ENCODE data around the gene UNC119. TPM values are rescaled to one million over a fixed set of nuclear protein-coding genes. Genes with fewer than 3 reads are reported as not detected.
A peak's percentile ranks its signal among the peaks of the same experiment; 100 is the strongest.
"Not testable (repeated sequence)": the region's sequence is repeated elsewhere in the genome, so short reads cannot be mapped to it uniquely, and the experiment has no call there.

The UNC119 gene
- total RNA-seq, 5 donors from 2014 or later (not counting 1 experiment from before 2014, with no cell fraction given): 37.7 to 51.7 (median 44.5) TPM

DNA sequence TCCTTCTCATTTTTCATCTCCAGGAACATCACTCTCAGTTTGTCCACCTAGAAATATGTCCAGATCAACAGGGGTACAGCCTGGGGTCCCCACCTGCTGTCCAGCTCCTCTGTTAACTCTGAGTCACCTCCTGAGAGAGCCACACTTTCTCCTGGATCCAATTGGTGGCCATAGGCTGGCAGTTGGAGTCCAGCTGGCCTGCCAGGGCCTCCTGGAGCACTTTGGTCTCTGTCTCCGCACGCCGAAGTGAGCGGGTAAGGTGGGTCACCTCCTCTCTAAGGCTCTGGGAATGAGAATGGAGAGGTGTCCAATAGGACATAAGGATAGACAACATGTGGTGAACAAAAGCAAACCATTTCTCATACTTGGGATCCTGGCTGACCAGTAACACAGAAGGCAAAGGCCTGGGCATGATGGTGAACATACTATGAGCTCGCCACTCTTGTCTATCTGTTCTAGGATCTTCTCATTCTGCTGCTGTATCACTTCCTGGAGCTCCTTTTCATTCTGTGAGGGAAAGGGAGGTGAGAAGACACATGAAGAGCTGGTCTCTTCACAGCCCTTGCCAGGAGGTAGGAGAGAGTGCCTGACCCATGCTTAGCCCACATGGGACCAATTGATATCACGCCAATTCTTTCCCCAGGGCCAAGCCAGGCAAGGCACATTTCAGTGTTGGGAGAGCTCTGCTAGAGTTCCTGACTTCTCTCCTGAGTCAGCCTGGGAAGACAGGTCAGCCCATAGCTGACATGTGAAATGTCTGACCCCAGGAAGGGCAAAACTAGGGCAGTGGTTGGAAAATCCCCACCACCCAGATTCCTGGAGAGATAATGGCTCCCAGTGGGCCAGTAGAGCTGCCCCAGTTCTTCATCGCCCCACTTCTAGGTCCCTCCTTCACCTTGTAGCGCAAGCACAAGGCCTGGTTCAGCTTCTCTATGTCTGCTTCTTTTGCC is 26.1 kb upstream of the UNC119 start:
- POLR2A ChIA-PET: interaction anchor here (0.5 to 0.6 kb wide), 2 partner anchors 41 to 83 kb away, joined by 3 read pairs; partner anchors contain the start of genes SDF2 (in 1 of the 2) and SUPT6H (in 1 of the 2)
- H3K4me3 ChIP-seq (ENCODE audit: control insufficient read depth in 1 of 2, extremely low read depth in 1 of 2, low read length in 1 of 2): no peak overlapping the region
- Mint-ChIP-seq H3K27ac (peak overlapping the region in 1 of 2 donors; percentile 11), H3K9me3 (no peaks in the 10 kb centered on the region), H3K36me3 (peaks cover 4% of the 10 kb centered on the region), H3K4me3 (no peak overlapping the region), H3K27me3 (no peaks in the 10 kb centered on the region), H3K4me1 (peaks cover 16 to 25% (median 22%) of the 10 kb centered on the region in 3 donors)
- CTCF ChIA-PET: interaction anchor here in 1 of 2 donors (0.5 kb wide), 1 partner anchor 714 kb away, joined by 3 read pairs; no protein-coding TSS in a partner anchor
- no peak overlapping the region for H3K27ac ChIP-seq (ENCODE audit: low read length)
- WGBS (ENCODE audit: insufficient coverage): 100% methylated on average over 2 of the region's 8 CpGs
- H3K4me1 ChIP-seq (ENCODE audit: control insufficient read depth in 1 of 2, extremely low read depth in 1 of 2, insufficient read depth in 2 of 2, low read length in 2 of 2): peaks cover 2 to 21% of the 10 kb centered on the region in 2 experiments
- DNase-seq: no peak
- peaks cover 8 to 10% of the 10 kb centered on the region in 2 donors for H3K36me3 ChIP-seq (ENCODE audit: control insufficient read depth in 2 of 2, extremely low read depth in 1 of 2, insufficient read depth in 1 of 2, low read length in 1 of 2)
- no peaks in the 10 kb centered on the region for H3K27me3 ChIP-seq (replicated peaks in 1 of 2; ENCODE audit: control insufficient read depth in 2 of 2, extremely low read depth in 1 of 2, insufficient read depth in 2 of 2, low read length in 1 of 2)
- H3K9me3 ChIP-seq: no peaks in the 10 kb centered on the region
- no peak for ATAC-seq (replicated peaks in 1 of 4)

DNA sequence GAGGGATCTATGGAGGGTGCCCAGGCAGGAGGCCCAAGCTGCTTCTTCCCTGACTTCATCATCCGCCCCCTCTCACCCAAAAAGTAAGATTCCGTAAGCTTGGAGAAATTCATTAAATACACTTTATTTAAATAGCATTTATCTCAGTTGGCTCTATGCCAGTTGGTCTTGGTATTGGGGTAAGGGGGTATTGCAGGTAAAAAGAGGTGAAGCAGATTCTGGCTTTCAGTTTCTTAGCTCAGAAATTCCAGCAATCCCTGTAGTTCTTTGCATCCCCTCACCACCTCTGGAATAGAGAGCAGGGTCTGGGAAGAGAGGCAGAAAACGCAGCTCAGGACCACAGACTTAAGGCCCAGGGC is 25.0 kb upstream of the UNC119 start:
- H3K27ac Mint-ChIP-seq: peak overlapping the region in 1 of 2 donors; percentile 34
- CTCF ChIA-PET: interaction anchor here (0.6 to 1.7 kb wide), 5 partner anchors 19 to 69 kb away, joined by 3 to 9 read pairs (median 4); partner anchors contain the start of gene SPAG5 (in 1 of the 2)

DNA sequence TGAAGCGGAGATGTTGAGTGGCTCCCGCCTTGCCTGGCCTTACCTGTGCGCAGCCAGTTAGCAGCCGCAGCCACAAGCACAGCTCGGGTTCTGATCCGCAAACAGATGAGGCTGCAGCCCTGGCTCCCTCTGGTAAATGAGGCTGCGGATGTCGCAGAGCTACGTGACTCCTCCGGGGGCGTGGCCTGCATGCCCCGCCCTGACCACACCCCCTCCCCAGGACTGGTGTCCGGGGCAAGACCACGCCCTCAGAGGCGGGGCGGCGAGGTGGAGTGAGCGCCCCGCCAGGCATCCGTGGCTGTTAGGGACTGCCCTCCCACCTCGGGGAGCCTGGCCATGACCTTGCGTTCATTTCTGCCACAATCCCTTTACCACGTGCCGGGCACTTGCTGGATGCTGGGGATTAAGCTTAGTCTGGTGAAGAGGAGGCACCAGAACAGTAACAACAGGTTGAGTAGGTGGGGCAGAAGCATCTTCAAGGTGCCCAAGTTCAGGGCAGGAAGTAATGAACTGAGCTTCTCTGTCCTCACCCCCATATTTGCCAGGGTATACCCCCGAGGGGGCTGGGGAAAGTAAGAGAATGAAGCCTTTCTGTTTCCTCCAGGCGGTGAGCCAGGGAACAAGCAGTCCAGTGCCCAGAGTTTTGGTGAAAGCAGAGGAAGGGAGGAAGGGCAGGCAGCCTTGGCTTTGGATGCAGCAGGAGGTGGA is 24.5 kb upstream of the UNC119 start, which contains the start of gene ALDOC:
Gene ALDOC (minus strand): TSS at position 138 of the 708 bp plus-strand sequence. CDS start 1,363 bp downstream, outside the sequence.
- peaks cover 4% of the 10 kb centered on the region for H3K36me3 Mint-ChIP-seq
- ChIA-PET CTCF (interaction anchor here (0.6 to 2.0 kb wide), 8 partner anchors 19 to 567 kb away, joined by 3 to 9 read pairs (median 4); partner anchors contain the start of gene SPAG5 (in 1 of the 2)), POLR2A (interaction anchor here in 1 of 2 donors (0.6 to 1.4 kb wide), 3 partner anchors 23 to 106 kb away, joined by 3 to 15 read pairs (median 3); no protein-coding TSS in a partner anchor)
- Histone ChIP-seq H3K27me3 (replicated peaks in 1 of 2; ENCODE audit: control insufficient read depth in 2 of 2, extremely low read depth in 1 of 2, insufficient read depth in 2 of 2, low read length in 1 of 2) (no peaks in the 10 kb centered on the region), H3K36me3 (ENCODE audit: control insufficient read depth in 2 of 2, extremely low read depth in 1 of 2, insufficient read depth in 1 of 2, low read length in 1 of 2) (peaks cover 8 to 10% of the 10 kb centered on the region in 2 donors), H3K4me1 (ENCODE audit: control insufficient read depth in 1 of 2, extremely low read depth in 1 of 2, insufficient read depth in 2 of 2, low read length in 2 of 2) (peaks cover 8 to 33% of the 10 kb centered on the region in 2 experiments), H3K4me3 (ENCODE audit: control insufficient read depth in 1 of 2, extremely low read depth in 1 of 2, low read length in 1 of 2) (peak within 1 kb of the TSS; percentile 38 to 40), H3K27ac (ENCODE audit: low read length) (peak within 1 kb of the TSS; percentile 54), H3K9me3 (no peaks in the 10 kb centered on the region)
- WGBS (ENCODE audit: insufficient coverage): 7% methylated on average over 16 of the region's 26 CpGs
- ATAC-seq (replicated peaks in 1 of 4): peak; percentile 96 to 99 (median 96)
- H3K27me3 Mint-ChIP-seq: no peaks in the 10 kb centered on the region
- peak within 1 kb of the TSS; percentile 78 to 85 (median 80) for H3K4me3 Mint-ChIP-seq
- H3K27ac Mint-ChIP-seq: peak within 1 kb of the TSS; percentile 87 to 95
- no peaks in the 10 kb centered on the region for H3K9me3 Mint-ChIP-seq
- DNase-seq: peak; percentile 95 to 100 (median 98)
- H3K4me1 Mint-ChIP-seq: peaks cover 29 to 39% (median 38%) of the 10 kb centered on the region in 3 donors

More for the DNA sequence above, 25.0 kb upstream of the UNC119 start:
- H3K27ac ChIP-seq (ENCODE audit: low read length): peak overlapping the region; percentile 54
- peaks cover 8 to 10% of the 10 kb centered on the region in 2 donors for H3K36me3 ChIP-seq (ENCODE audit: control insufficient read depth in 2 of 2, extremely low read depth in 1 of 2, insufficient read depth in 1 of 2, low read length in 1 of 2)
- DNase-seq (no peak), ATAC-seq (replicated peaks in 1 of 4) (no peak)
- H3K36me3 Mint-ChIP-seq: peaks cover 4% of the 10 kb centered on the region
- 100% methylated on average over 1 of the region's 3 CpGs for WGBS (ENCODE audit: insufficient coverage)
- no peaks in the 10 kb centered on the region for H3K9me3 ChIP-seq
- H3K4me3 Mint-ChIP-seq: peak overlapping the region in 1 of 3 donors; percentile 85
- peaks cover 24 to 34% (median 33%) of the 10 kb centered on the region in 3 donors for H3K4me1 Mint-ChIP-seq
- peak overlapping the region in 1 of 2 donors; percentile 40 for H3K4me3 ChIP-seq (ENCODE audit: control insufficient read depth in 1 of 2, extremely low read depth in 1 of 2, low read length in 1 of 2)
- peaks cover 3 to 28% of the 10 kb centered on the region in 2 experiments for H3K4me1 ChIP-seq (ENCODE audit: control insufficient read depth in 1 of 2, extremely low read depth in 1 of 2, insufficient read depth in 2 of 2, low read length in 2 of 2)
- H3K9me3 Mint-ChIP-seq: no peaks in the 10 kb centered on the region
- POLR2A ChIA-PET: interaction anchor here in 1 of 2 donors (1.4 kb wide), 1 partner anchor 22 kb away, joined by 15 read pairs; no protein-coding TSS in a partner anchor
- no peaks in the 10 kb centered on the region for H3K27me3 ChIP-seq (replicated peaks in 1 of 2; ENCODE audit: control insufficient read depth in 2 of 2, extremely low read depth in 1 of 2, insufficient read depth in 2 of 2, low read length in 1 of 2)
- H3K27me3 Mint-ChIP-seq: no peaks in the 10 kb centered on the region

DNA sequence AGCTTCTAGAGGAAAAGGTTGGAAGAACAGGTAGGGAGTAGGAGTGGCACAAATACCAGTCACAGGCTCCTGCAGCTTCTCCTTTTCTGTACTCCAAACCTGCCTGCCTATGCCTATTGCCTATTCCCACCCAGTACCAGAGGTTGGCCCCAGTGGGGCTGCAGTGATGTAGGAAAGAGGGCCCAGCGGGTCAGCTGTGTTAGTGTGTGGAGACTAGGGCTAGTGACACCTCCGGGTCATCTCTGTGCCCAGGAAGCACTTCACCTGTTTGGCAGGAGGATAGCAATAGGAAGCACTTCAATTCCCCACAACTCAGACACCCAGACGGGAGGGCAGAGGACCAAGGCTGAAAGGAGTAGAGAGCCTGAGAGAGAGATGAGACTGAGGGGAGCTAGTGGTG is 23.6 kb upstream of the UNC119 start:
- H3K4me1 ChIP-seq (ENCODE audit: control insufficient read depth in 1 of 2, extremely low read depth in 1 of 2, insufficient read depth in 2 of 2, low read length in 2 of 2): peaks cover 10 to 38% of the 10 kb centered on the region in 2 experiments
- H3K36me3 ChIP-seq (ENCODE audit: control insufficient read depth in 2 of 2, extremely low read depth in 1 of 2, insufficient read depth in 1 of 2, low read length in 1 of 2): peaks cover 8 to 10% of the 10 kb centered on the region in 2 donors
- not testable (repeated sequence) for DNase-seq; H3K9me3 Mint-ChIP-seq; H3K27me3 ChIP-seq (replicated peaks in 1 of 2; ENCODE audit: control insufficient read depth in 2 of 2, extremely low read depth in 1 of 2, insufficient read depth in 2 of 2, low read length in 1 of 2); H3K36me3 Mint-ChIP-seq; H3K27me3 Mint-ChIP-seq; H3K4me3 ChIP-seq (ENCODE audit: control insufficient read depth in 1 of 2, extremely low read depth in 1 of 2, low read length in 1 of 2); H3K9me3 ChIP-seq; ATAC-seq (replicated peaks in 1 of 4); H3K27ac ChIP-seq (ENCODE audit: low read length)
- Mint-ChIP-seq H3K4me1 (peaks cover 34 to 43% (median 41%) of the 10 kb centered on the region in 3 donors), H3K4me3 (peak overlapping the region; percentile 78 to 85 (median 80)), H3K27ac (peak overlapping the region; percentile 87 to 95)
- CTCF ChIA-PET: interaction anchor here in 1 of 2 donors (2.0 kb wide), 1 partner anchor 26 kb away, joined by 6 read pairs; no protein-coding TSS in a partner anchor
- no CpG with 5 or more reads among the region's 3 CpGs for WGBS (ENCODE audit: insufficient coverage)
- POLR2A ChIA-PET: interaction anchor here in 1 of 2 donors (1.1 kb wide), 2 partner anchors 24 to 27 kb away, joined by 3 to 4 read pairs; no protein-coding TSS in a partner anchor

DNA sequence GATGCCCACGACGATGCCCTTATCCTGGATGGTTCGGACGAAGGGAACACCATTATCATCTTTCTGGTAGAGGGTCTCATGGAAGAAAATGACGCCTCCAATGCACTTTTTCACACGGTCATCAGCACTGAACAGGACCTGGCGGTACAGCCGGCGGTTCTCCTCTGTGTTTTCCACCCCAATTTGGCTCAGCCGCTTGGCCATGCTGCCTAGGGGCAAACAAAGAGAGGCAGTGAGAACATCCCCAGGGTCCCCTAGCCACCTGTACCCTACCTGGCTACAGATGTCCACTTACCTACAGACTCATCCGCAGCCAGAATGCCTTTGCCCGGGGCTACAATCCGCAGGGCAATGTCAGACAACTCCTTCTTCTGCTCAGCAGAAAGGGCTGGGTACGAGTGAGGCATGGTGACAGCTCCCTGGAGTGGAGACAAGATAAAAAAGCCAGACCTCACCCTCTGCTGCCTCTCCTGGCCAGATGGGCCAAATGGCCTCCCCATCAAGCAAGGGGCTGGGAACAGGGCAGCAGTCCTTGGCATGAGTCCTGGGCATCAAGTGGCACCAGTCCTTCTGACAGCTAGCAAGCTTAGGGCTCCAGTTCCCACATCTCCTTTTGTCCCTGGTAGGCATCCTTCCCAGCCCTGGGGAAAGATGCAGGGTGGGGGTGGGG is 22.8 kb upstream of the UNC119 start:
- H3K36me3 ChIP-seq (ENCODE audit: control insufficient read depth in 2 of 2, extremely low read depth in 1 of 2, insufficient read depth in 1 of 2, low read length in 1 of 2): peaks cover 8 to 10% of the 10 kb centered on the region in 2 donors
- ATAC-seq (replicated peaks in 1 of 4) (no peak), DNase-seq (no peak)
- H3K4me3 ChIP-seq (ENCODE audit: control insufficient read depth in 1 of 2, extremely low read depth in 1 of 2, low read length in 1 of 2): no peak overlapping the region
- H3K9me3 Mint-ChIP-seq: no peaks in the 10 kb centered on the region
- peaks cover 4% of the 10 kb centered on the region for H3K36me3 Mint-ChIP-seq
- ChIA-PET POLR2A (interaction anchor here (0.6 to 1.1 kb wide), 2 partner anchors 9 to 24 kb away, joined by 4 to 6 read pairs; no protein-coding TSS in a partner anchor), CTCF (interaction anchor here in 1 of 2 donors (2.0 kb wide), 1 partner anchor 26 kb away, joined by 6 read pairs; no protein-coding TSS in a partner anchor)
- WGBS (ENCODE audit: insufficient coverage): 98% methylated on average over 12 of the region's 14 CpGs
- no peaks in the 10 kb centered on the region for H3K27me3 ChIP-seq (replicated peaks in 1 of 2; ENCODE audit: control insufficient read depth in 2 of 2, extremely low read depth in 1 of 2, insufficient read depth in 2 of 2, low read length in 1 of 2)
- H3K4me1 Mint-ChIP-seq: peaks cover 37 to 49% (median 47%) of the 10 kb centered on the region in 3 donors
- no peak overlapping the region for H3K4me3 Mint-ChIP-seq
- no peak overlapping the region for H3K27ac Mint-ChIP-seq
- H3K27ac ChIP-seq (ENCODE audit: low read length): no peak overlapping the region
- no peaks in the 10 kb centered on the region for H3K27me3 Mint-ChIP-seq
- peaks cover 13 to 42% of the 10 kb centered on the region in 2 experiments for H3K4me1 ChIP-seq (ENCODE audit: control insufficient read depth in 1 of 2, extremely low read depth in 1 of 2, insufficient read depth in 2 of 2, low read length in 2 of 2)
- H3K9me3 ChIP-seq: no peaks in the 10 kb centered on the region

All from T-cell (primary cell).